ENCODE results near the gene ARAP2. TPM values are rescaled to one million over a fixed set of nuclear protein-coding genes. Genes with fewer than 3 reads are reported as not detected.

The ARAP2 gene
- total and polyA plus RNA-seq, 2 of the 13 experiments (the other 11 are each of a cell fraction or from before 2014, with no cell fraction given) = 0.37 to 1.4 TPM

GRCh38 chr4:36227913-36228312 lies 16.4 kb downstream of the ARAP2 start (continued):
- TF ChIP-seq PAXIP1 (CRISPR knock-in tag; conservative IDR thresholded peaks at IDR 0.05) (no peak), ZNF761 (CRISPR knock-in tag; conservative IDR thresholded peaks at IDR 0.05) (no peak)

GRCh38 chr4:36226430-36227227 lies 17.7 kb downstream of the ARAP2 start:
- Histone ChIP-seq H3K9ac (ENCODE audit: insufficient read depth, low read depth, low read length) (no peak overlapping the region), H3K9me3 (ENCODE audit: low read length) (no peaks in the 10 kb centered on the region), H2AFZ (ENCODE audit: low read length) (no peak overlapping the region), H4K20me1 (ENCODE audit: insufficient read depth, low read length) (no peaks in the 10 kb centered on the region), H3K4me1 (ENCODE audit: insufficient read depth, low read length) (peaks cover 11% of the 10 kb centered on the region), H3K4me3 (replicated peaks in 1 of 3; ENCODE audit: insufficient read depth in 1 of 3, low read depth in 2 of 3, low read length in 3 of 3) (no peak overlapping the region), H3K4me2 (ENCODE audit: low read depth, low read length) (no peak overlapping the region), H3K36me3 (replicated peaks in 1 of 2; ENCODE audit: control insufficient read depth in 1 of 2, insufficient read depth in 2 of 2, low read length in 2 of 2) (no peaks in the 10 kb centered on the region), H3K79me2 (ENCODE audit: insufficient read depth, low read length) (no peaks in the 10 kb centered on the region), H3K27me3 (ENCODE audit: control insufficient read depth in 1 of 2, insufficient read depth in 2 of 2, low read length in 2 of 2) (no peaks in the 10 kb centered on the region), H3K27ac (ENCODE audit: extremely low read length, insufficient read depth, low read length) (no peak overlapping the region)
- ChIA-PET POLR2A (no interaction called here), CTCF (ENCODE audit: low intra/inter-chr PET ratio, low total read pairs) (no interaction called here)
- WGBS (ENCODE audit: low lambda C conversion rate) = 61% methylated on average over 2 of the region's 2 CpGs
- no TSS peak for BruUV-seq (replicated peaks)
- intact Hi-C loops (cut with micrococcal nuclease; ENCODE audit: unreplicated experiment) = no loop called here
- DNase-seq (ENCODE audit: low spot score) (no peak), ATAC-seq (no peak), FAIRE-seq (no peak)
- no peak for TF ChIP-seq ZNF672 (CRISPR knock-in tag; IDR thresholded peaks at IDR 0.05)
- no peak for TF ChIP-seq ESRRA (CRISPR knock-in tag; IDR thresholded peaks at IDR 0.05; ENCODE audit: low read depth)
- no peak for TF ChIP-seq ELK4 (CRISPR knock-in tag; IDR thresholded peaks at IDR 0.05; ENCODE audit: borderline replicate concordance)
- TF ChIP-seq AKAP8 (CRISPR knock-in tag; IDR thresholded peaks at IDR 0.05) = no peak
- TF ChIP-seq CEBPZ (IDR thresholded peaks at IDR 0.05; ENCODE audit: low read length) = no peak
- no peak for TF ChIP-seq ZNF749 (CRISPR knock-in tag; IDR thresholded peaks at IDR 0.05; ENCODE audit: borderline replicate concordance)
- TF ChIP-seq HNRNPH1 (optimal IDR thresholded peaks at IDR 0.05; ENCODE audit: low read depth, low read length) = no peak
- in situ Hi-C loops (cut with HindIII; ENCODE audit: extremely low pct_ligation_motif_present, low pct_unique_long_range_greater_than_20kb) = no loop called here
